ENCODE measurements around the gene CELF5.
A peak's percentile ranks its signal among the peaks of the same experiment; 100 is the strongest.

Gene CELF5

GRCh38 chr19:3243819-3244700, 19.6 kb downstream of the CELF5 start:
- no peak for DNase-seq
- no peak for TF ChIP-seq CTCF (IDR thresholded peaks at IDR 0.05; ENCODE audit: low read depth, low read length)
- Histone ChIP-seq H3K36me3 (no peaks in the 10 kb centered on the region), H3K9me3 (ENCODE audit: severe bottlenecking) (no peaks in the 10 kb centered on the region), H3K27me3 (ENCODE audit: insufficient read depth, low read depth, severe bottlenecking) (no peaks in the 10 kb centered on the region), H3K4me3 (ENCODE audit: low read depth, low read length) (no peak overlapping the region), H3K27ac (no peak overlapping the region)

- no peaks in the 10 kb centered on the region for H3K9me3 ChIP-seq (ENCODE audit: severe bottlenecking)
Measured at GRCh38 chr19:3245050-3245449, 20.6 kb downstream of the CELF5 start.

GRCh38 chr19:3248728-3249326, 24.4 kb downstream of the CELF5 start:
- H3K36me3 ChIP-seq, result no peaks in the 10 kb centered on the region
- no peak overlapping the region for H3K4me3 ChIP-seq (ENCODE audit: low read depth, low read length)
- peak; percentile 35; the same call in 1 of the 2 replicates for TF ChIP-seq CTCF (IDR thresholded peaks at IDR 0.05; ENCODE audit: low read depth, low read length)
- no peaks in the 10 kb centered on the region for H3K27me3 ChIP-seq (ENCODE audit: insufficient read depth, low read depth, severe bottlenecking)
- H3K27ac ChIP-seq, result no peak overlapping the region
- peaks cover 6% of the 10 kb centered on the region for H3K9me3 ChIP-seq (ENCODE audit: severe bottlenecking)
- peak; percentile 70 for DNase-seq

More at GRCh38 chr19:3245050-3245449, 20.6 kb downstream of the CELF5 start:
- TF ChIP-seq CTCF (IDR thresholded peaks at IDR 0.05; ENCODE audit: low read depth, low read length), result no peak
- no peaks in the 10 kb centered on the region for H3K36me3 ChIP-seq
- H3K4me3 ChIP-seq (ENCODE audit: low read depth, low read length), result no peak overlapping the region
- no peak for DNase-seq
- no peak overlapping the region for H3K27ac ChIP-seq
- no peaks in the 10 kb centered on the region for H3K27me3 ChIP-seq (ENCODE audit: insufficient read depth, low read depth, severe bottlenecking)

GRCh38 chr19:3249408-3249807, 24.9 kb downstream of the CELF5 start:
- DNase-seq, result peak; percentile 68
- Histone ChIP-seq H3K36me3 (no peaks in the 10 kb centered on the region), H3K27me3 (ENCODE audit: insufficient read depth, low read depth, severe bottlenecking) (no peaks in the 10 kb centered on the region), H3K27ac (no peak overlapping the region), H3K9me3 (ENCODE audit: severe bottlenecking) (peaks cover 6% of the 10 kb centered on the region), H3K4me3 (ENCODE audit: low read depth, low read length) (no peak overlapping the region)
- TF ChIP-seq CTCF (IDR thresholded peaks at IDR 0.05; ENCODE audit: low read depth, low read length), result no peak

- TF ChIP-seq CTCF (IDR thresholded peaks at IDR 0.05; ENCODE audit: low read depth, low read length), result peak; percentile 92
- Histone ChIP-seq H3K27ac (no peak overlapping the region), H3K36me3 (no peaks in the 10 kb centered on the region), H3K9me3 (ENCODE audit: severe bottlenecking) (peaks cover 8% of the 10 kb centered on the region), H3K4me3 (ENCODE audit: low read depth, low read length) (no peak overlapping the region), H3K27me3 (ENCODE audit: insufficient read depth, low read depth, severe bottlenecking) (no peaks in the 10 kb centered on the region)
- peak; percentile 42 for DNase-seq
Measured at GRCh38 chr19:3250675-3251074, 26.2 kb downstream of the CELF5 start.

All from WERI-Rb-1 (cell line).